Activated T-cell treated with anti-CD3 and anti-CD28 coated beads, Interleukin-2, amount 50 U/mL, for 24 hours (primary cell): ENCODE measurements around the gene CA4.

Source experiments
- DNase-seq: peaks from one replicate; pipeline ENCODE4 v3.0.0-alpha.2; 2020
- H3K27ac Mint-ChIP-seq: 2 replicates; pipeline ENCODE4 v1.8.0; 2020; ENCODE audit warnings: mild to moderate bottlenecking, mixed read lengths
- H3K27me3 Mint-ChIP-seq: 2 replicates; pipeline ENCODE4 v1.8.0; 2020; ENCODE audit warnings: mixed read lengths
- H3K36me3 Mint-ChIP-seq: 2 replicates; pipeline ENCODE4 v1.8.0; 2020; ENCODE audit warnings: low read depth, mixed read lengths
- H3K4me1 Mint-ChIP-seq: 2 replicates; pipeline ENCODE4 v1.8.0; 2020; ENCODE audit warnings: low read depth, mixed read lengths
- H3K4me3 Mint-ChIP-seq: 2 replicates; pipeline ENCODE4 v1.8.0; 2020; ENCODE audit warnings: mild to moderate bottlenecking, moderate library complexity, mixed read lengths
- H3K9me3 Mint-ChIP-seq: 2 replicates; pipeline ENCODE4 v1.8.0; 2020; ENCODE audit warnings: mixed read lengths

Gene CA4

GRCh38 chr17:60139438-60140285, 10.1 kb upstream of the CA4 start:
- H3K9me3 Mint-ChIP-seq, result peaks cover 4% of the 10 kb centered on the region
- DNase-seq, result peak; percentile 77
- peaks cover 8% of the 10 kb centered on the region for H3K36me3 Mint-ChIP-seq
- H3K27me3 Mint-ChIP-seq, result peaks cover 74% of the 10 kb centered on the region
- no peak overlapping the region for H3K4me3 Mint-ChIP-seq
- H3K27ac Mint-ChIP-seq, result no peak overlapping the region
- H3K4me1 Mint-ChIP-seq, result peaks cover 40% of the 10 kb centered on the region

GRCh38 chr17:60141111-60142018, 8.4 kb upstream of the CA4 start:
- DNase-seq, result no peak
- Mint-ChIP-seq H3K27ac (no peak overlapping the region), H3K4me3 (no peak overlapping the region), H3K9me3 (no peaks in the 10 kb centered on the region), H3K27me3 (peaks cover 88% of the 10 kb centered on the region), H3K36me3 (no peaks in the 10 kb centered on the region), H3K4me1 (peaks cover 27% of the 10 kb centered on the region)

GRCh38 chr17:60142872-60143499, 6.8 kb upstream of the CA4 start:
- Mint-ChIP-seq H3K36me3 (no peaks in the 10 kb centered on the region), H3K4me3 (no peak overlapping the region), H3K4me1 (peaks cover 27% of the 10 kb centered on the region), H3K27ac (no peak overlapping the region), H3K9me3 (no peaks in the 10 kb centered on the region), H3K27me3 (peaks cover 95% of the 10 kb centered on the region)
- DNase-seq, result peak; percentile 80

GRCh38 chr17:60145006-60145935, 4.5 kb upstream of the CA4 start:
- Mint-ChIP-seq H3K36me3 (no peaks in the 10 kb centered on the region), H3K27me3 (peaks cover 94% of the 10 kb centered on the region), H3K4me1 (peaks cover 25% of the 10 kb centered on the region), H3K4me3 (no peak overlapping the region), H3K27ac (no peak overlapping the region), H3K9me3 (no peaks in the 10 kb centered on the region)
- no peak for DNase-seq

GRCh38 chr17:60146206-60146605, 3.6 kb upstream of the CA4 start:
- no peak overlapping the region for H3K27ac Mint-ChIP-seq
- peaks cover 28% of the 10 kb centered on the region for H3K4me1 Mint-ChIP-seq
- no peak for DNase-seq
- peaks cover 94% of the 10 kb centered on the region for H3K27me3 Mint-ChIP-seq
- H3K9me3 Mint-ChIP-seq, result no peaks in the 10 kb centered on the region
- H3K36me3 Mint-ChIP-seq, result no peaks in the 10 kb centered on the region
- no peak overlapping the region for H3K4me3 Mint-ChIP-seq

GRCh38 chr17:60147553-60148223, 2.1 kb upstream of the CA4 start:
- Mint-ChIP-seq H3K4me3 (no peak overlapping the region), H3K27ac (no peak overlapping the region), H3K27me3 (peaks cover 94% of the 10 kb centered on the region)

GRCh38 chr17:60148373-60148772, 1.4 kb upstream of the CA4 start:
- DNase-seq, result no peak
- H3K4me3 Mint-ChIP-seq, result no peak overlapping the region
- no peak overlapping the region for H3K27ac Mint-ChIP-seq
- peaks cover 93% of the 10 kb centered on the region for H3K27me3 Mint-ChIP-seq
- H3K9me3 Mint-ChIP-seq, result no peaks in the 10 kb centered on the region
- H3K4me1 Mint-ChIP-seq, result peaks cover 23% of the 10 kb centered on the region
- no peaks in the 10 kb centered on the region for H3K36me3 Mint-ChIP-seq

More at GRCh38 chr17:60147553-60148223, 2.1 kb upstream of the CA4 start:
- H3K36me3 Mint-ChIP-seq, result no peaks in the 10 kb centered on the region
- H3K4me1 Mint-ChIP-seq, result peaks cover 30% of the 10 kb centered on the region
- H3K9me3 Mint-ChIP-seq, result no peaks in the 10 kb centered on the region
- no peak for DNase-seq

GRCh38 chr17:60151355-60151754, 1.6 kb downstream of the CA4 start:
- Mint-ChIP-seq H3K36me3 (no peaks in the 10 kb centered on the region), H3K27me3 (peaks cover 86% of the 10 kb centered on the region), H3K4me1 (peaks cover 20% of the 10 kb centered on the region), H3K9me3 (no peaks in the 10 kb centered on the region), H3K27ac (no peak overlapping the region), H3K4me3 (no peak overlapping the region)
- no peak for DNase-seq

GRCh38 chr17:60153606-60154390, 4.0 kb downstream of the CA4 start:
- Mint-ChIP-seq H3K9me3 (no peaks in the 10 kb centered on the region), H3K27ac (no peak overlapping the region), H3K27me3 (peaks cover 75% of the 10 kb centered on the region), H3K4me1 (peaks cover 20% of the 10 kb centered on the region), H3K4me3 (no peak overlapping the region), H3K36me3 (no peaks in the 10 kb centered on the region)
- DNase-seq, result no peak

- H3K4me3 Mint-ChIP-seq, result no peak overlapping the region
- DNase-seq, result no peak
- H3K27ac Mint-ChIP-seq, result no peak overlapping the region
- no peaks in the 10 kb centered on the region for H3K36me3 Mint-ChIP-seq
- peaks cover 65% of the 10 kb centered on the region for H3K27me3 Mint-ChIP-seq
- H3K9me3 Mint-ChIP-seq, result no peaks in the 10 kb centered on the region
- H3K4me1 Mint-ChIP-seq, result peaks cover 15% of the 10 kb centered on the region
These were observed 5.0 kb downstream of the CA4 start for GRCh38 chr17:60154616-60155426.

GRCh38 chr17:60155427-60155814, 5.6 kb downstream of the CA4 start:
- H3K4me3 Mint-ChIP-seq, result no peak overlapping the region
- no peak overlapping the region for H3K27ac Mint-ChIP-seq

GRCh38 chr17:60155815-60156214, 6.0 kb downstream of the CA4 start:
- DNase-seq, result no peak
- Mint-ChIP-seq H3K27me3 (peaks cover 62% of the 10 kb centered on the region), H3K27ac (no peak overlapping the region), H3K36me3 (no peaks in the 10 kb centered on the region), H3K4me3 (no peak overlapping the region), H3K4me1 (peaks cover 9% of the 10 kb centered on the region), H3K9me3 (no peaks in the 10 kb centered on the region)

More at GRCh38 chr17:60155427-60155814, 5.6 kb downstream of the CA4 start:
- DNase-seq, result no peak
- peaks cover 12% of the 10 kb centered on the region for H3K4me1 Mint-ChIP-seq
- H3K9me3 Mint-ChIP-seq, result no peaks in the 10 kb centered on the region
- H3K36me3 Mint-ChIP-seq, result no peaks in the 10 kb centered on the region
- peaks cover 64% of the 10 kb centered on the region for H3K27me3 Mint-ChIP-seq
